ENCODE measurements around the gene OSTF1.

GRCh38 chr9:75054368-75055001, 33.8 kb upstream of the OSTF1 start:
- TF ChIP-seq CTCF (IDR thresholded peaks at IDR 0.05), result no peak
- TF ChIP-seq POLR2A (IDR thresholded peaks at IDR 0.05), result no peak

All from prostate gland (tissue), 2 donors.